Measurements from ENCODE around the gene NEXMIF.

GRCh38 chrX:74890676-74891430 lies 34.4 kb downstream of the NEXMIF start:
- no peak for TF ChIP-seq FOSL1 (IDR thresholded peaks at IDR 0.05; ENCODE audit: insufficient read depth, low read depth, low read length)
- no peak for TF ChIP-seq POLR2A (IDR thresholded peaks at IDR 0.05; ENCODE audit: control extremely low read depth in 1 of 2, low read depth in 2 of 2, low read length in 2 of 2)
- TF ChIP-seq NRF1 (IDR thresholded peaks at IDR 0.05; ENCODE audit: low read depth, low read length) = no peak
- TF ChIP-seq GABPA (IDR thresholded peaks at IDR 0.05; ENCODE audit: borderline replicate concordance, insufficient read depth, low read length) = no peak
- no peak for TF ChIP-seq EZH2 (IDR thresholded peaks at IDR 0.05; ENCODE audit: low read depth, low read length, severe bottlenecking)
- TF ChIP-seq CTCF (IDR thresholded peaks at IDR 0.05; ENCODE audit: control extremely low read depth in 1 of 3, insufficient read depth in 1 of 3, low read depth in 1 of 3, low read length in 3 of 3) = no peak
